GM18526 (cell line): Measurements from ENCODE around the gene AMPD1.

ENCODE experiments used
- POLR2A ChIP-seq: IDR thresholded peaks from 3 replicates; pipeline ENCODE4 v1.6.1; 2011; ENCODE audit not compliant: insufficient read length; ENCODE audit errors: extremely low read depth

Gene AMPD1

GRCh38 chr1:114695430-114696058, at the start of gene AMPD1:
Gene AMPD1 (minus strand): TSS chr1:114695546. CDS start chr1:114695471, 75 bp downstream.
- TF ChIP-seq POLR2A = no peak

GRCh38 chr1:114741963-114742746, 46.8 kb upstream of the AMPD1 start:
- TF ChIP-seq POLR2A = no peak

- no peak for TF ChIP-seq POLR2A
Measured at GRCh38 chr1:114740331-114740730, 45.0 kb upstream of the AMPD1 start.

- no peak for TF ChIP-seq POLR2A
Measured at GRCh38 chr1:114737314-114737849, 42.0 kb upstream of the AMPD1 start.

GRCh38 chr1:114735479-114735878, 40.1 kb upstream of the AMPD1 start:
- no peak for TF ChIP-seq POLR2A

DNA sequence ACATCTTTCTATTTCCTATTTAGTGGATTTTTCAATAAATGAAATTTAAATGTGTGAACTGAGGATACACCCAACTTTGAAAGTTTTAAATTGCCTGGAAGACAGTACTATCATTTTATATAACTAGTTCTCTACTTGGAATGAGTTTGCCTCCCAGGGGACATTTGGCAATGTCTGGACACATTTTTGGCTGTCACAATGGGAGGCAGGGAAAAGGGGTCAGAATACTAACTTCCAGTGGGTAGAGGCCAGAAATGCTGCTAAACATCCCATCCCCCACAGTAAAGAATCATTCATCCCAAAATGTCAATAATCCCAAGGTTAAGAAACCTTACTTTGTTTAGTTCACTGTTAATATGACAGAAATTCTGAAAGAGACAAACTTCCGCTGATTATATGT, 34.4 kb upstream of the AMPD1 start:
- no peak for TF ChIP-seq POLR2A

- TF ChIP-seq POLR2A = no peak
Measured at GRCh38 chr1:114728553-114728952, 33.2 kb upstream of the AMPD1 start.

DNA sequence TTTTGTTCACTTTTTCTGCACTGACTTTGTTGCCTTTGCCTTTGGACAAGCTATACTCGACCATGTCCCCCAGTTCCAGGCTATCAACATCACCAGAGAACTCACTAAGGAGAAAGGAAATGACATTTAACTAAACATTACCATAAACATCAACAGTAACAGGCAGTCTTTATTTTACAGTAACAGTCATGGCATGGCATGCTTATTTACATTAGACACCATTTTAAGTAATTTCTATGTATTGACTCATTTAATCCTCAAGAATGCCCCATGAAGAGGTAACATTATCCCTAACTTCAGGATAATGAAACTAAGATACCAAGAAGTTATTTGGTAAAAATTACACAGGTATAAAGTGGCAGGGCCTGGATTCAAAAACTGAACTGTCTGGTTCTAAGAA, 29.9 kb upstream of the AMPD1 start:
- no peak for TF ChIP-seq POLR2A

DNA sequence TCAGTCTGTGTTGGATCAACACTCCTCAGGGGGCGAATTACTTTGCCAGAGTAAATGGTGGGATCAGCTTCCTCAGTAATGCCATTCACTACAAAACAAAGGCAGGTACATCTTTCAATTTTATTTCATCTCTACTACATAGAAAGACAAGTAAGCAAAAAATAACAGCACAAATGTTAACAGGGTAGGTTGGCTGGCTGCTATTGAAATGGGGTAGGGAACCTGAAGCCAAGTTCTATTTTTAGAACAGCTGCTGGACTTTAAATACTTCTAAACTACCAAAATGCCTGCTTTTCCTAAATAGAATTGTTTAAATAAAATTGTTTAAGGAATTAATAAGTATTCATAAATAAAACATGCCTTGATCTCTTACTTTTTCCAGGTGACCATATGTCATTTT, 28.6 kb upstream of the AMPD1 start:
- TF ChIP-seq POLR2A = no peak

DNA sequence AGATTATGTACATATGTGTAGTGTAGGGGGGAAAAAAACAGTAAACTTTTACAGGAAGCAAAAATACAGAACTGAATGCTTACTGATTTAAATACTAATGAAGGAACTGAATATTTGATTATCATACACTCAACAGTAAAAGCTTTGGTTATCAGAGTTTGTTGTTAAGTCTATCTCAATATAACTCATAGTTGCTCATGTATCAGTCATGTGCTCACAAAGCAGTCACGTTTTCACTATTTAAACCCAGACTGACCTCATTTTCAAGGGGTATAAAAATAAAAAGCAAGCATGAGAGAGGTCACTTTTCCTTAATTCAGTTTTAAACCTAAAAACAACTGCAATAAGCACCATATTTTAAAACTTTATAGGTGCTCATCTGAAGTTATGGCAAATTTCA, 28.1 kb upstream of the AMPD1 start:
- TF ChIP-seq POLR2A = no peak

DNA sequence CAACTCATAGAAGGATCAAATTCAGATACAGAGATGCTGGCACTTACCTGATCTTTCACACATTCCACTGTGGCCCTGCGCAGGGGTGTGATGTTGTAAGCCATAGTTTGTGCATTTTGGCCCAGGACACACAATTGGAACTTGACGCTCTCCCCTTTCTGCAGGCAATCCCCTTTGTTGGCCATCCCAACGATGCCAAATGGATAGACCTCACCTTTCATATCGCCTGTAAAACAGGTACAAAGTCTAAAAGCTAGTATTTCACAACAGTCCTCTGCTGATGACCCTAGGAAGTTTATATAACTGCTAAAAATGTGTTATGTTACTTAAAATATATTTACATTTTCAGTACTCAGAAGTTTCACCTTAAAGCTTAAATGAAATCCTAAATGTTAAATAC, 25.1 kb upstream of the AMPD1 start:
- TF ChIP-seq POLR2A = no peak

DNA sequence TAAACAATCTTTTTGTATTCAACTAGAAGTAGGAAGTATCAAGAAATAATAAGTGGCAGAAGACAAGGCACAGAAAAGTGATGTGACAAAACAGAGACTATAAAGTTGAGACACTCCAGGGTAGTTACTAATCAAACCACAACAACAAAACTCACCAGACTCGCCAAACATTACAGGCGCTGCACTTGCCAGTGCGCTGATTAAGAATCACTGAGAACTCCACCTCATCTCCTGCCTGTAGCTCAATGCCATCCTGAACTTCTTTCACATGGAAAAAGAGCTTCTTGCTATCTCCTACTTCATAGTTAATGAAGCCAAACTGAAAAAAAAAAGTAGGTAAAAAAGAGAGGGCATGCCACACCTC, 24.1 kb upstream of the AMPD1 start:
- TF ChIP-seq POLR2A = no peak

GRCh38 chr1:114718661-114719423, 23.5 kb upstream of the AMPD1 start:
- no peak for TF ChIP-seq POLR2A

DNA sequence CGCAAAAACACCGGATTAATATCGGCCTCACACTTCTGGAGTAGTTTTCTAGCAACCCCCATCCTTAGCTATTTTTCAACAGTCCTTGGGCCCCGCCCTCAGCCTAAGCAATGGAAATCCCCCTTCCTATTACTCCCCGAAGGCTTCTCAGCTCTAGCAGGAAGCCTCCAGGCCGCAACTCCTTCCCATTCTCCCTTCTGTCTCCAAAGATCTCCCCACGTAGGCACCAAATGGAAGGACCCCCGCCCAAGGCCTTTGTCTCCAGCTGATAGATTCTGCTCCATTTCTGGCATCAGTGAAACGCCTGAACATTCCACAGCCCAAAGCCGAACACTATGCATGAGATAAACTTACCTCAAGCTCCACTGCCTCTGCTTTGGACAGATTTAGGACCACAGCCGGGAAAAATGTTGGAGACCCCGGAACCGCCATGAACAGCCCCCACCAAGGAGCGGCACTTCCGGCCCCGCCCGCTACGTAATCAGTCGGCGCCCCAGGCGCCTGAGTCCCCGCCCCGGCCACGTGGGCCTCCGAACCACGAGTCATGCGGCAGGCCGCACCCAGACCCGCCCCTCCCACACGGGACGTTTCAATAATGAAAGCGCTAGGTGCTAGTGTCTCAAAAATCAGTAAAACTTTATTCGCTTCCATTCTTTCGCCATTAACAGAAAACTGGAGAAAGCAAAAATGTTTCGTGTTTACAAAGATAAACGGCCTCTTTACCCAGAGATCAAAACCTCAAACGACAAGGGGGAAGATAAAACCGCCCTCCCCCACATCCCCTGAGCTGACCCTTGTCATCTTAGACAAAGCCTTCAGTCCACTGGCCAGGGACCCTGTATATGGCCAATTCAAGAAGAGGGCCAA, 21.2 kb upstream of the AMPD1 start, which contains the start of gene NRAS:
NRAS (minus strand) TSS at position 468 of the 867 bp plus-strand sequence. CDS start 611 bp downstream, outside the sequence.
- TF ChIP-seq POLR2A = peak; percentile 63

GRCh38 chr1:114715952-114716303, 20.6 kb upstream of the AMPD1 start:
- no peak for TF ChIP-seq POLR2A

DNA sequence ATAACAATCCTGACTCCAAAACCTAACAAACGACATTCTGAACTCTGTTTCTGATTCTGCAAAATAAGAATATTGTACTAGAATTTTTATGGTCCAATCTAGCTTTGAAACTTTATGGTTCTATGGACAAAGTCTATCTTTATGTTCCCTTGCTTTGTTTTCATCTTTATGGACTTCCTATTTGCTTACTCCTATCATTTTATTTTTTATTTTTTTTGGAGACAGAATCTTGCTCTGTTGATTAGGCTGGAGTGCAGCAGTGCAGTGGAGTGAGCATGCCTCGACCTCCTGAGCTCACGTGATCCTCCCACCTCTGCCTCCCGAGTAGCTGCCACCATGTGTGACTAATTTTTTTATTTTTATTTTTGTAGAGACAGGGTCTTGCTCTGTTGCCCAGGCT, 17.6 kb upstream of the AMPD1 start:
- no peak for TF ChIP-seq POLR2A
